SK-N-SH treated with all-trans-retinoic acid at 6 μM for 48 hours (cell line): ENCODE results near the gene RNF175.

Experiments used
- ATAC-seq: fragments of 200-7000 bp; cut with Tn5 transposase; 3 replicates; pipeline ENCODE4 v1.9.1; 2020; ENCODE audit warnings: mild to moderate bottlenecking, moderate library complexity
- BACH2 ChIP-seq: fragments of 250-450 bp; sonication (Bioruptor Pico); IDR thresholded peaks from 2 replicates; pipeline ENCODE4 v1.9.0; 2021; ENCODE audit warnings: mild to moderate bottlenecking, borderline replicate concordance
- CREB5 ChIP-seq: fragments of 250-450 bp; sonication (Bioruptor Pico); IDR thresholded peaks from 2 replicates; pipeline ENCODE4 v1.5.1; 2020; ENCODE audit warnings: low read depth, mild to moderate bottlenecking, moderate library complexity
- CSDC2 ChIP-seq: fragments of 250-450 bp; sonication (Bioruptor Pico); IDR thresholded peaks from 2 replicates; pipeline ENCODE4 v1.5.0; 2020; ENCODE audit warnings: mild to moderate bottlenecking, moderate library complexity
- CSRNP3 ChIP-seq: fragments of 250-450 bp; sonication (Bioruptor Pico); IDR thresholded peaks from 2 replicates; pipeline ENCODE4 v1.5.1; 2021; ENCODE audit warnings: mild to moderate bottlenecking, moderate library complexity
- ESRRG ChIP-seq: fragments of 250-450 bp; sonication (Bioruptor Pico); IDR thresholded peaks from 2 replicates; pipeline ENCODE4 v1.6.1; 2021; ENCODE audit warnings: mild to moderate bottlenecking
- GLIS3 ChIP-seq: fragments of 250-450 bp; sonication (Bioruptor Pico); IDR thresholded peaks from 2 replicates; pipeline ENCODE4 v1.5.0; 2020; ENCODE audit warnings: mild to moderate bottlenecking, moderate library complexity
- ISL1 ChIP-seq: fragments of 250-450 bp; sonication (Bioruptor Pico); IDR thresholded peaks from 2 replicates; pipeline ENCODE4 v2.1.2; 2022; ENCODE audit warnings: mild to moderate bottlenecking, moderate library complexity
- OSR1 ChIP-seq: fragments of 250-450 bp; sonication (Bioruptor Pico); IDR thresholded peaks from 2 replicates; pipeline ENCODE4 v1.8.0; 2022; ENCODE audit warnings: moderate library complexity, mild to moderate bottlenecking, inconsistent platforms
- PATZ1 ChIP-seq: fragments of 250-450 bp; sonication (Bioruptor Pico); IDR thresholded peaks from 2 replicates; pipeline ENCODE4 v1.8.0; 2020; ENCODE audit warnings: mild to moderate bottlenecking, moderate library complexity, borderline replicate concordance
- POU6F1 ChIP-seq: fragments of 250-450 bp; sonication (Bioruptor Pico); IDR thresholded peaks from 2 replicates; pipeline ENCODE4 v1.8.0; 2021; ENCODE audit warnings: low read depth, mild to moderate bottlenecking, moderate library complexity, borderline replicate concordance
- RARB ChIP-seq: fragments of 250-450 bp; sonication (Bioruptor Pico); IDR thresholded peaks from 2 replicates; pipeline ENCODE4 v1.8.0; 2021; ENCODE audit warnings: mild to moderate bottlenecking, moderate library complexity
- SNAI2 ChIP-seq: fragments of 250-450 bp; sonication (Bioruptor Pico); IDR thresholded peaks from 2 replicates; pipeline ENCODE4 v1.5.0; 2020; ENCODE audit warnings: mild to moderate bottlenecking, moderate library complexity
- TCF4 ChIP-seq: fragments of 250-450 bp; sonication (Bioruptor Pico); IDR thresholded peaks from 2 replicates; pipeline ENCODE4 v1.8.0; 2021; ENCODE audit warnings: mild to moderate bottlenecking, moderate library complexity, borderline replicate concordance
- TOX ChIP-seq: fragments of 250-450 bp; sonication (Bioruptor Pico); IDR thresholded peaks from 2 replicates; pipeline ENCODE4 v1.8.0; 2021; ENCODE audit warnings: mild to moderate bottlenecking, moderate library complexity, borderline replicate concordance
- TSHZ2 ChIP-seq: fragments of 250-450 bp; sonication (Bioruptor Pico); IDR thresholded peaks from 2 replicates; pipeline ENCODE4 v1.5.0; 2020; ENCODE audit warnings: mild to moderate bottlenecking, moderate library complexity
- ZC3H10 ChIP-seq: fragments of 250-450 bp; sonication (Bioruptor Pico); IDR thresholded peaks from 2 replicates; pipeline ENCODE4 v1.5.1; 2021; ENCODE audit warnings: mild to moderate bottlenecking, moderate library complexity
- ZFP3 ChIP-seq: fragments of 250-450 bp; sonication (Bioruptor Pico); IDR thresholded peaks from 2 replicates; pipeline ENCODE4 v1.5.0; 2020; ENCODE audit warnings: mild to moderate bottlenecking, moderate library complexity
- ZFP30 ChIP-seq: fragments of 450-650 bp; formaldehyde crosslinking; IDR thresholded peaks from 2 replicates; pipeline ENCODE4 v1.5.0; 2022; ENCODE audit warnings: mild to moderate bottlenecking, moderate library complexity
- ZNF565 ChIP-seq: fragments of 450-650 bp; formaldehyde crosslinking; conservative IDR thresholded peaks from 2 replicates; pipeline ENCODE4 v1.5.0; 2020; ENCODE audit warnings: low read depth, mild to moderate bottlenecking, moderate library complexity
- ZNF70 ChIP-seq: fragments of 450-650 bp; formaldehyde crosslinking; IDR thresholded peaks from 2 replicates; pipeline ENCODE4 v1.5.0; 2020; ENCODE audit warnings: mild to moderate bottlenecking, moderate library complexity
- ZNF8 ChIP-seq: fragments of 450-650 bp; formaldehyde crosslinking; IDR thresholded peaks from 2 replicates; pipeline ENCODE4 v1.5.0; 2020; ENCODE audit warnings: mild to moderate bottlenecking, moderate library complexity

RNF175 gene

GRCh38 chr4:153759407-153760316 is at the start of gene RNF175:
RNF175 (minus strand) TSS chr4:153760024; CDS start chr4:153759862, 162 bp downstream.
- no peak for TF ChIP-seq CSDC2 (CRISPR knock-in tag)
- no peak for TF ChIP-seq ZC3H10 (CRISPR knock-in tag)
- TF ChIP-seq ZFP3 (CRISPR knock-in tag), result no peak
- TF ChIP-seq ZNF565 (CRISPR knock-in tag), result no peak
- TF ChIP-seq CSRNP3, result no peak
- ATAC-seq, result peak; percentile 78

GRCh38 chr4:153809307-153809706 is 49.5 kb upstream of the RNF175 start:
- no peak for ATAC-seq
- TF ChIP-seq CSRNP3 (no peak), CREB5 (no peak), RARB (CRISPR knock-in tag) (no peak), ZFP30 (CRISPR knock-in tag) (no peak), ZNF8 (CRISPR knock-in tag) (no peak), ZNF565 (CRISPR knock-in tag) (no peak), ESRRG (CRISPR knock-in tag) (no peak), GLIS3 (CRISPR knock-in tag) (no peak), CSDC2 (CRISPR knock-in tag) (no peak), SNAI2 (CRISPR knock-in tag) (no peak), OSR1 (CRISPR knock-in tag) (no peak), TCF4 (CRISPR knock-in tag) (no peak), ISL1 (CRISPR knock-in tag) (no peak), ZFP3 (CRISPR knock-in tag) (no peak), BACH2 (CRISPR knock-in tag) (no peak), TOX (CRISPR knock-in tag) (no peak), POU6F1 (CRISPR knock-in tag) (no peak), ZNF70 (CRISPR knock-in tag) (no peak)
- TF ChIP-seq, all 23 proteins: peak for 0

GRCh38 chr4:153808175-153808574 is 48.4 kb upstream of the RNF175 start:
- TF ChIP-seq ZNF8 (CRISPR knock-in tag), result no peak
- TF ChIP-seq CREB5, result no peak
- TF ChIP-seq ZFP3 (CRISPR knock-in tag), result no peak
- no peak for TF ChIP-seq GLIS3 (CRISPR knock-in tag)
- no peak for TF ChIP-seq BACH2 (CRISPR knock-in tag)
- no peak for TF ChIP-seq TSHZ2 (CRISPR knock-in tag)
- no peak for TF ChIP-seq PATZ1 (CRISPR knock-in tag)
- no peak for TF ChIP-seq POU6F1 (CRISPR knock-in tag)
- no peak for TF ChIP-seq ZNF70 (CRISPR knock-in tag)
- no peak for TF ChIP-seq OSR1 (CRISPR knock-in tag)
- TF ChIP-seq TCF4 (CRISPR knock-in tag), result no peak
- no peak for TF ChIP-seq ZC3H10 (CRISPR knock-in tag)
- no peak for TF ChIP-seq RARB (CRISPR knock-in tag)
- TF ChIP-seq TOX (CRISPR knock-in tag), result no peak
- no peak for TF ChIP-seq SNAI2 (CRISPR knock-in tag)
- TF ChIP-seq, all 23 proteins: peak for 0
- no peak for ATAC-seq
